Erythroblast (primary cell): Measurements from ENCODE around the gene CNOT1.
"Not testable (repeated sequence)": the region's sequence is repeated elsewhere in the genome, so short reads cannot be mapped to it uniquely, and the experiment has no call there.

ENCODE experiments used
- DNase-seq, 2 experiments: peaks; one replicate each; lab custom pipeline; 2025; lab: John Stamatoyannopoulos, UW
- GATA1 ChIP-seq: IDR thresholded peaks from 2 replicates; pipeline ENCODE4 v1.6.1; 2011; ENCODE audit warnings: low read depth, mild to moderate bottlenecking, control low read depth, low read length, moderate library complexity
- POLR2A ChIP-seq: IDR thresholded peaks from 2 replicates; pipeline ENCODE4 v1.6.1; 2011; ENCODE audit warnings: mild to moderate bottlenecking, low read length

CNOT1 gene

GRCh38 chr16:58500430-58501241 is 129.0 kb downstream of the CNOT1 start:
- DNase-seq: no peak
- TF ChIP-seq POLR2A: no peak
- TF ChIP-seq GATA1: no peak

- peak; percentile 38 to 55 for DNase-seq
- TF ChIP-seq GATA1 (no peak), POLR2A (no peak)
Observed at GRCh38 chr16:58499615-58500351, 129.8 kb downstream of the CNOT1 start, which contains the start of gene NDRG4. Gene NDRG4 (plus strand): TSS chr16:58500143. CDS start chr16:58500249, 106 bp downstream.

GRCh38 chr16:58499092-58499511 is 130.5 kb downstream of the CNOT1 start:
- no peak for DNase-seq
- TF ChIP-seq GATA1 (no peak), POLR2A (no peak)

DNA sequence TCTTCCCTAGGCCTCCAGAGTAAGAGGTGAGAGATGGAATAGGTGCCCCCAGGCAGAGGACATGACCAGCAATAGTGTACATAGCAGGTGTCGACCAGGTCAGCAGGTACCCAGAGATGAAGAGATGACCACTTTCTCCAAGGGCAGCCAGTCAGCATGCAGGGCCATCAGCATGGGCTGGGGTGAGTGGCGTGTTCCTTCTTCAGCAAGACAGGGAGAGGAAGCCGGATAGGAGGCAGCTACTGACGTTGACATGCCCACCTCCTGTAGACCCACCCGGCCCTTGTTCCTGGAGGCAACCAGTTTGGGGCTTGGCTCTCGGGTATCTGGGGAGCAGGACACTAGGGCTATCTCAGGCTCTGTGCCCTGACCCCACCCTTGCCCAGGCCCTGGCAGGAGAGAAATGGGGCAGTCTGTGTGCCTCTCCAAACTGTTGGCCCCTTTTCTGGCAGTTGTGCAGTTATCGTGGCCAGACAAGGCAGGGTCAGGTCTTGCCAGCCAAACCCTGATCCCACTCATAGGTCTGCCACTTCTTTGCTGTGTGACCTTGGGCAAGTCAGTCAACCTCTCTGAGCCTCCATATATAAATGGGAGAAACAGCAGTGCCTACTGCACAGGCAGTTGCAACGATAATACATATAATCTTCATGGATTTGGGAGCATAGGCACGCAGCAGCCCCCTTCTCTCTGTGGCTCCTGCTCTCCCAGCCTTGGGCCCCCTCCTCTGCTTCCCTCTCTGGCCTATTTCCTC is 131.1 kb downstream of the CNOT1 start:
- TF ChIP-seq GATA1 (no peak), POLR2A (no peak)
- DNase-seq: no peak

- no peak for DNase-seq
- no peak for TF ChIP-seq GATA1
- no peak for TF ChIP-seq POLR2A
Observed at GRCh38 chr16:58497935-58498334, 131.7 kb downstream of the CNOT1 start.

DNA sequence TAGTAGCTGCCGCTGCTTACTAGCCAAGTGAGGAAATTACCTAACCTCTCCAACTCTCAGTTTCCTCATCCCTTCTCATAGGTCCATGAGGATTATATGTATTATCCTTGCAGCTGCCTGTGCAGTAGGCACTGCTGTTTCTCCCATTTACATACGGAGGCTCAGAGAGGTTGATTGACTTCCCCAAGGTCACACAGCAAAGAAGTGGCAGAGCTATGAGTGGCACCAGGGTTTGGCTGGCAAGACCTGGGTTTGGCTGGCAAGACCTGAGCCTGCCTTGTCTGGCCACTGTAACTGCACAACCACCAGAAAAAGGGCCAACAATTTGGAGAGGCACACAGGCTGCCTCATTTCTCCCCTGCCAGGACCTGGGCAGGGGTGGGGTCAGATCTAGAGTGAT is 132.2 kb downstream of the CNOT1 start:
- no peak for DNase-seq
- TF ChIP-seq POLR2A (no peak), GATA1 (no peak)

- no peak for DNase-seq
- no peak for TF ChIP-seq GATA1
- no peak for TF ChIP-seq POLR2A
Observed at GRCh38 chr16:58495521-58496331, 133.9 kb downstream of the CNOT1 start.

- DNase-seq: peak; percentile 89 to 91
- TF ChIP-seq POLR2A: no peak
- TF ChIP-seq GATA1: no peak
Observed at GRCh38 chr16:58494981-58495520, 134.6 kb downstream of the CNOT1 start.

DNA sequence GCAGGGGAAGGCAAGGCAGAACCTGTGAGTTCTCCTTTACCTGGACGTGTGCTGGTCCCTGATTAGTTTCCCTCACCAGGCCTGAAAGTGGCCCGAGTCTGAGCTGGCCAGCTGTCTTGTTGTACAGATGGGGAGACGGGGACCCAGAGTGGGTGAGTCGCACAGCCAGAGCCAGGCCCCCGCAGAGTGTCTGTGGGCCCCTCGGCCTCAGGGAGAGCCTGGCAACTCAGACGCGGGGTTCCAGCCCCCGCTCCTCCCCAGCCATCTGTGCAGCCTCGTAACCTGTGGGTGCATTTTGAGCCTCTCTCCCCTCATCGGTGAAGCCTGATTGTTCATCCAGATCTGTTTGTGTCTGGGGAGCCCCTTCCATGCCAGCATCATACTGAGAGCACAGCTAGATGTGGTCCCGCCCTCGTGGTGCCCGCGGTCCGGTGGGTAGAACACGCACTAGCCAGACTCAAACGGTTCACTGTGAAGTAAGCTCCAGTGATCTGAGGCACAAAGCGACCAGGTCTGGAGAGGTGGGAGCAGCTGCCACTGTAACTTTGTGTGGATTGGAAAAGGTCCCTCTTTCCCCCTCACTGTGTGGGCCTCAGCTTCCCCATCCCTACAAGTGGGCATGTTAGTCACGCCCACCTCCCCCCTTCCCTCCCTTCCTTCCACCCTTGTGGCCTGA is 135.7 kb downstream of the CNOT1 start:
- TF ChIP-seq POLR2A (no peak), GATA1 (no peak)
- DNase-seq: no peak

DNA sequence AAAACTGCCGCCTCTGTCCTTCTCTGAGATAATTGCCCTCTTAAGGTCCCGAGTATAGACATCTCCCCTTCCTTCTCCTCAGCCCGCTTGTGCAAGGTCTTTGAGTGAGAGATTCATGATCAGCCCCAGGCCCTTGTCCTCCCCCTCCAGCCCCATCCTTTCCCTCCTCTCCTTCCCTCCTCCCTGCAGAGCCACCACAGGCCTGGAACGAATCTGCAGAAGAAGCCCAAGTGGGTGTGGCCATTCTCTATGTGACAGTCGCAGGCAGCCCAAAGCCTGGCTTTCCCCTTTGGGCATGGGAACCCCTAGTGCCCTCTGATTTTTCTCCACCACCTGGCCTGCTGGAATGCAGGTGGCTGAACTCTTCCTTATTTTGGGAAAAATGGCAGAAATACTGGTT is 136.9 kb downstream of the CNOT1 start:
- peak; percentile 20 to 27 for DNase-seq
- TF ChIP-seq GATA1 (no peak), POLR2A (no peak)

DNA sequence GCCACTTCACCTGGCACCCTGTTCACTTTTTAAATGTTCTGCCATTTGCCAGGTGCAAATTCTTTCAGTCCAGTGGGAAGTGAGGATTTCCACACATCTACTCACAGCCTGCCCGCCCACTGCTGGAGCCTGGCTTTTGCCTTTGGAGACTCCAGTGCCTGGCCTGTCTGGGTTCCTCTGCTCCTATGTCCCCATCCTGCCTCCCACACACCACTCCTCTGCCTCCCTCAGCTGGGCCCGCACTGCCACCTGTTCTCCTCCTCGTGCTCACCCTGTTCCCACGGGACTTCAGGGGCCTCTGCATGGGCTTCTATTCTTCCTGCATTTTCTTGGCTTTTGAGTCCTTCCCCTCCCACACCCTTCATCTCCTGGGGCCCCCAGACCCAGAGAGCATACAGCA is 137.6 kb downstream of the CNOT1 start:
- no peak for DNase-seq
- no peak for TF ChIP-seq POLR2A
- no peak for TF ChIP-seq GATA1

DNA sequence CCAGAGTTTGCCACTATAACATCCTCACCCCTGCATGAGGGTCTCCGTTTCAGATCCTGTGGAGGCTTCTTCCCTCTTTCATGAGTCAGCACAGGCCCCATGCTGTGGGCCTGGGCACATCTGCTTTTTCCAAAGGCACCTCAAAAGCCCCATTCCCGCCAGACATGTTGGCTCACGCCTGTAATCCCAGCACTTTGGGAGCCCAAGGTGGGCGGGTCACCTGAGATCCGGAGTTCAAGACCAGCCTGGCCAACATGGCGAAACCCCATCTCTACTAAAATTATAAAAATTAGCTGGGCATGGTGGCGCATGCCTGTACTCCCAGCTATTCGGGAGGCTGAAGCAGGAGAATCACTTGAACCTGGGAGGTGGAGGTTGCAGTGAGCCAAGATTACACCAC is 139.1 kb downstream of the CNOT1 start:
- DNase-seq: not testable (repeated sequence)

DNA sequence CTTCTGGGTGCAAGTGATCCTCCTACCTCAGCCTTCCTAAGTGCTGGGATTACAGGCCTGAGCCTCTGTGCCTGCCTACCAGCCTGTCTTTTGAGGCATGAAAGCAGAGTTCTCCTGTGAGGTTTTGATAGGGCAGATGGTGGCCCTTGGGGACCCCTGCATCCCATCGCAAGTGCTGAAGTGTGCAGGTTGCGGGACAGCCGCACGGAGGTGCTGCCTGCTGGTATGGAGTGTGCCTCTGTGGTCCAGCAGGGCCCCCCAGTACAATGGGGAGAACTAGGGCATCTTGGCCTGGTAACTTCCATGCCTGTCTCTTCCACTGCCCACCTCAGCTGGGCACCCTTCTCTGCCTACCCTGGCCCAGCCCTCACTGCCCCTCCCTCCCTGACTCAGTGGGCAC is 139.6 kb downstream of the CNOT1 start:
- TF ChIP-seq GATA1 (no peak), POLR2A (no peak)
- DNase-seq: no peak
